BE2C (cell line): ENCODE measurements around the gene SCAF4.

Experiments
- DNase-seq: peaks from one replicate; pipeline ENCODE4 v3.0.0-alpha.2; 2020
- H3K27me3 ChIP-seq: fragments of 250-450 bp; sonication (Bioruptor Pico); 2 replicates; pipeline ENCODE4 v1.5.1; 2020; ENCODE audit warnings: mild to moderate bottlenecking
- H3K36me3 ChIP-seq: fragments of 250-450 bp; sonication (Bioruptor Pico); 2 replicates; pipeline ENCODE4 v1.5.1; 2020; ENCODE audit warnings: mild to moderate bottlenecking
- H3K4me1 ChIP-seq: fragments of 250-450 bp; sonication (Bioruptor Pico); 2 replicates; pipeline ENCODE4 v1.5.1; 2020
- H3K4me3 ChIP-seq: 2 replicates; pipeline ENCODE4 v1.5.1; 2011; ENCODE audit warnings: low read depth, low read length
- H3K9me3 ChIP-seq: fragments of 250-450 bp; sonication (Bioruptor Pico); 2 replicates; pipeline ENCODE4 v1.5.1; 2020
- CTCF ChIP-seq: IDR thresholded peaks from 2 replicates; pipeline ENCODE4 v1.5.1; 2012; ENCODE audit warnings: mild to moderate bottlenecking, low read depth, low read length

The SCAF4 gene

GRCh38 chr21:31721381-31721780 is 10.5 kb downstream of the SCAF4 start:
- Histone ChIP-seq H3K27me3 (no peaks in the 10 kb centered on the region), H3K36me3 (peaks cover 3% of the 10 kb centered on the region; the same call in 1 of the 2 replicates), H3K4me1 (no peaks in the 10 kb centered on the region; the same call in none of the 2 replicates), H3K9me3 (no peaks in the 10 kb centered on the region), H3K4me3 (no peak overlapping the region)
- no peak for TF ChIP-seq CTCF
- DNase-seq = no peak

- no peak for TF ChIP-seq CTCF
- Histone ChIP-seq H3K4me1 (peaks cover 3% of the 10 kb centered on the region), H3K27me3 (no peaks in the 10 kb centered on the region), H3K4me3 (no peak overlapping the region), H3K9me3 (no peaks in the 10 kb centered on the region), H3K36me3 (no peaks in the 10 kb centered on the region; the same call in 1 of the 2 replicates)
- DNase-seq = no peak
These were observed 11.2 kb downstream of the SCAF4 start for GRCh38 chr21:31720739-31721138.

GRCh38 chr21:31720330-31720729 is 11.6 kb downstream of the SCAF4 start:
- H3K36me3 ChIP-seq = no peaks in the 10 kb centered on the region; the same call in 1 of the 2 replicates
- no peaks in the 10 kb centered on the region for H3K9me3 ChIP-seq
- H3K27me3 ChIP-seq = no peaks in the 10 kb centered on the region
- H3K4me3 ChIP-seq = no peak overlapping the region
- peaks cover 7% of the 10 kb centered on the region for H3K4me1 ChIP-seq
- TF ChIP-seq CTCF = no peak
- DNase-seq = no peak

- Histone ChIP-seq H3K27me3 (no peaks in the 10 kb centered on the region), H3K4me3 (no peak overlapping the region), H3K9me3 (no peaks in the 10 kb centered on the region), H3K4me1 (peaks cover 15% of the 10 kb centered on the region), H3K36me3 (no peaks in the 10 kb centered on the region; the same call in 1 of the 2 replicates)
- no peak for DNase-seq
- no peak for TF ChIP-seq CTCF
These were observed 15.8 kb downstream of the SCAF4 start for GRCh38 chr21:31716106-31716505.

- TF ChIP-seq CTCF = no peak
- Histone ChIP-seq H3K4me1 (peaks cover 15% of the 10 kb centered on the region), H3K36me3 (no peaks in the 10 kb centered on the region; the same call in 1 of the 2 replicates), H3K4me3 (no peak overlapping the region), H3K27me3 (no peaks in the 10 kb centered on the region), H3K9me3 (no peaks in the 10 kb centered on the region)
- DNase-seq = no peak
These were observed 17.1 kb downstream of the SCAF4 start for GRCh38 chr21:31714741-31715365.

GRCh38 chr21:31713973-31714740 is 17.8 kb downstream of the SCAF4 start:
- Histone ChIP-seq H3K4me3 (no peak overlapping the region), H3K4me1 (peaks cover 15% of the 10 kb centered on the region), H3K9me3 (no peaks in the 10 kb centered on the region), H3K27me3 (no peaks in the 10 kb centered on the region), H3K36me3 (no peaks in the 10 kb centered on the region)
- no peak for TF ChIP-seq CTCF
- DNase-seq = no peak
